GM19099 (cell line): ENCODE results near the gene CYP11A1.

ENCODE experiments used
- POLR2A ChIP-seq: IDR thresholded peaks from 3 replicates; pipeline ENCODE4 v1.6.1; 2011; ENCODE audit warnings: low read depth; ENCODE audit not compliant: insufficient read length; ENCODE audit errors: extremely low read depth

The CYP11A1 gene

DNA sequence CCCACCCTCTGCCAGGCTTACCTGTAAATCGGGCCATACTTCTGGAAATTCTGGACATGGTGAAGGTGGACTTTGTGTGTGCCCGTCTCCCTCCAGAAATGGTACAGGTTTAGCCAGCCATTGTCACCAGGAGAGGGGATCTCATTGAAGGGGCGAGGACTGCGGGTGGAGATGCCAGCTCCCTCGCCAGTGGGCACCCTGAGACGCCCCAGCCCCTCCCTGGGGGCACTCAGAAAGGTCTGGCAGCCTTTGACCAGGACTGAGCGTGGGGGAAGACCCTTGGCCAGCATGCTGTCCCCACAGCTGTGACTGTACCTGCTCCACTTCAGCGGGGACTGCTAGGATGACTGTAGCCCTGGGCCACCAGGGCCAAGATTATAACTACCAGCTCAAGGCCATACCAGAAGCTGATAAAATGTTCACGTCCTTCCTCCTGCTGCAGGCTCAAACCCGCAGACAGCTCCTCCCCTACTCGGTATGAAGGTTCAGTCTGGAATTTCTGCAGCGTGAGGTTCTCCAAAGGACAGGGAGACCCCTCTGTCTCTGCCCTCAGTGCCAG is at the start of gene CYP11A1:
CYP11A1 (minus strand) TSS at position 351 of the 559 bp plus-strand sequence; CDS start at position 290, 61 bp downstream.
- TF ChIP-seq POLR2A, result no peak

DNA sequence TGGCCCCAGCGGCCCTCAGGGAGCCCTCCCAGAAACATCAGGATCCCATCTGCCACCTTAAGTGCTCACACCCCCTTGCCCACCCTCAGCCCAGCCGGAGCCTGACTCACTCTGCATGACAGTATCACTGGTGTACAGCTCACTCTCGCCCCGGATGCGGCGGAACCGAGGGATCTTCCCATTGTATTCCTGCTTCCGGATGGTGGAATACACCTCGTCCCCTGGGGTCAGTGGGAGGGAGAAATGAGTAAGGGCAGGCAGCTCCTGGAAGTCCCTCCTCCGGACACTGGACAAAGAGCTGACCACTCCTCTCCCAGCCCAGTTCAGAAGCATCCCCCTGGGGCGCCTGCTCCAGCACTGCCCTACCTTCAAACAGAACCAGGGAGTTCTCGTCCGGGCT is 49.8 kb upstream of the CYP11A1 start:
- no peak for TF ChIP-seq POLR2A

GRCh38 chr15:74415966-74416916 is 48.8 kb upstream of the CYP11A1 start:
- peak; percentile 32 for TF ChIP-seq POLR2A

- no peak for TF ChIP-seq POLR2A
Observed at GRCh38 chr15:74414603-74415338, 47.3 kb upstream of the CYP11A1 start.

GRCh38 chr15:74414081-74414580 is 46.7 kb upstream of the CYP11A1 start:
- TF ChIP-seq POLR2A, result no peak

DNA sequence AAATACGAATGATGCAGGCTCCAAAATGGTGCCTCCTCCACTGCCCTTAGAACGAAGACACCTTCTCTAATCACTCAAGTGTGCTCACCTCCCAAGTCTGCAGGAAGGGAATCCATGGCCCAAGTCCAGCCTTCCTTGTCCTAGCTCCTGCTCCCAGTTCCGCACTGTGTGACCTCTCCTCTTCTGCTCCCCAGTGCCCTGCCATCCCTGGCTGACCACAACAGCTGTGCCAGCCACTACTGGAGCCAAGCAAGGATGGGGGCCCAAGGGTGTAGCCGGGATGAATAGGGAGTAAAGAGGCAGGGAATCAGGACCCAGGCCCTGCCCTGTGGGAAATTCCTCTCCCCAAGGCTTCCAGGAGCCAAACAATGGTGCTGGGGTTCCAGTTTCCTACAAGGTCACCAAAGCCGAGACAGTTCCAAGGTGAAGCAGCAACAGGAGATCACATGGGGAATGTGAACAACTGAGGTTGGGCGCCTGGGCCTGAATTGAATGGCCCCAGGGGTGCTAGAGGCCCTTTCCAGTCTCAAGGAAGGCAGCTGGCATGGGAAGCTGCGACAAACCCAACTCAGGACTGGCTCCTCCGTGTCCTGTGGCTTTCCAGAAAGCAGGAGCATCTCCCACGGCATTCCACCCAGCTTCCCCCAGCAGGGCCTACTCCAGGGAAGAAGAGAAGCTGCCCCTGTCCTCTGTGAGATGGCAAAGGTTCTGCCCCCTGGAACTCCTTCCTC is 46.1 kb upstream of the CYP11A1 start:
- TF ChIP-seq POLR2A, result no peak

GRCh38 chr15:74412159-74412558 is 44.7 kb upstream of the CYP11A1 start:
- no peak for TF ChIP-seq POLR2A

GRCh38 chr15:74411686-74412085 is 44.2 kb upstream of the CYP11A1 start:
- no peak for TF ChIP-seq POLR2A

DNA sequence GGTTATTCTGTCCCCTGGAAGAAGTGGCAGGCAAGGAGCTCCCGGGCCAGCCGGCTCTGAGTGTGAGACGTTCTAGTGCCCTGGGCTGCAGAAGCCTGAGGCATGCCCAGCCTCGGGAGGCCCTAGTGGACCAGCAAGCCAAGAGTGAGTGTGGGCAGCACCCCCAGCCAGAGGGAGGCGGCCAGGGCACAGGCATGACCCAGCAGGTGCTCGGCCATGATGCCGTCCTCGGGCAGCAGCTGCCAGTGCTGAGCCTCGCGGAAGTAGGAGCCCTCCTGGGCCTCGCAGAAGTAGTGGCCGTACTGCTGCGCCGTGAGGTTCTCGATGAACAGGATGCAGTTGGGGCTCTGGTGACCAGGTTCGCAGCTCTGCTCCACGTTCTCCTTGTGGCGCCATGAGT is 43.1 kb upstream of the CYP11A1 start:
- TF ChIP-seq POLR2A, result no peak

DNA sequence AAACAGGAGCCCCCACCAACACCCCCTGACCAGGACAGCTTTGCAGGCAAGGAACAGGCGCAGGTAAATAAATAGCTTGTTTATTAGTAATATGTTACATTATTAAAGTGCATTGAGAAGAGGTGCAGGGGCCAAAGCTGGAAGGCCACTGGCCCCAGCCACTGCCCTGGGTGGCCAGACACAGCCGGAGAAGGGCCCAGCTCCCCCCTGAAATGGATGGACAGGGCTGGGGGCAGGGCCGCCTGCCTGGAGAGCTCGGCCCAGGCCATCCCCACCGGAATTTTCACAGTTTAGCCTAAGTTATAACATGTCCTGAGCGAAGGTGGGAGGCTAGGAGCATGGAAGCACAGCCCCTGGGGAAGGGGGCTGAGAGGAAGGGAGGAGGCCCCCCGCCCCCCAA is 41.8 kb upstream of the CYP11A1 start:
- TF ChIP-seq POLR2A, result no peak

DNA sequence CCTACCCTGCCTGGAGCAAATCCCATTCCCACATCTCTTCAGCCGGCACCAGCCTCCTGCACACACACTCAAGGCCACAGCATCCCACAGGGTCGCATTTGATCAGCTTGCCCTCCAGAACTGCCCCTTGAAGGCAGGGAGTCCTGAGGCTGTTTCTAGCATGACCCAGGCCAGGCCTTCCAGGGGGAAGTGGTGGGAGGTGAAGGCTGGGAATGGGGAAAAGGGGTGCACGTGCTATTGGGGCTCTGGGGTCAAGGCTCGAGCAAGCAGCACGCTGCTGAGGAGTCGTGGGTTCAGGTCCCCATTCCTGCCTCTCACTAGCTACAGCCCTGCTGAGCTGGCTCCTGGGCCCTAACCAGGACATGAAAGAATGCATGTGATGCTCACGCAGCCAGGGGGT is 41.4 kb upstream of the CYP11A1 start:
- no peak for TF ChIP-seq POLR2A

GRCh38 chr15:74408385-74408784 is 40.9 kb upstream of the CYP11A1 start:
- TF ChIP-seq POLR2A, result peak; percentile 17

DNA sequence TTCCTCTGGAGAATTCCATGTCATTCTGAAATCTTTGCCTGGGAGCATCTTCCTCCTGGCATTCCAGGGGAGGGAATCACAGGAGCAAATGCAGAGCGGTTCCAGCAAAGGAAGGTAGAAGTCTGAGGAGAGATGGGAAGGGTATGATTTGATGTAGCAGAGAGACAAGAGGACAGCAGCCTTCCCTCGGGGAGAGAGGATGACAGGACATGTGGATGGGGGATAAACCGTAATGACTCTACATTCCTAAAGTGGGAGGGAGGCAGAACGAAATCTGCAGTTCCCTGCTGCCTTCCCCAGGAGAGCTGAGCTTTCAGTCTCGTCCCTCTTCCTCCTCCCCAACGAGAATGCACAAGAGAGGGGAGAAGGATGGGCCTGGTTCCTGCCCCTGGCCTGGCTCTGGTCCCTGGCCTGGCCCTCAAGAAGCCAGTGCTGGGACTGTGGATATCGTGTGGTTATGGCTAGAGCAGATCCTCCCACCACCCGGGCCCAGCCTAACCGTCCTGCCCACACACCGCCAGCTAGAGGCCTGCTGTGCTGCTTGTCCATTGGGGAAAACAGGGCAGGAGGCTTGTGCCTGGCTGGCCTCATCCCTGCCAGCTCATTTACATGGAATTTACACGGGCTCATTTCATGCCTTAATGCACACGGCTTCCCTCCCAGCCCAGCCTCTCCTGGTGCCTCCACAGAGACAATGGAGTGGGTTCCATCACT is 39.7 kb upstream of the CYP11A1 start:
- peak; percentile 1 for TF ChIP-seq POLR2A

DNA sequence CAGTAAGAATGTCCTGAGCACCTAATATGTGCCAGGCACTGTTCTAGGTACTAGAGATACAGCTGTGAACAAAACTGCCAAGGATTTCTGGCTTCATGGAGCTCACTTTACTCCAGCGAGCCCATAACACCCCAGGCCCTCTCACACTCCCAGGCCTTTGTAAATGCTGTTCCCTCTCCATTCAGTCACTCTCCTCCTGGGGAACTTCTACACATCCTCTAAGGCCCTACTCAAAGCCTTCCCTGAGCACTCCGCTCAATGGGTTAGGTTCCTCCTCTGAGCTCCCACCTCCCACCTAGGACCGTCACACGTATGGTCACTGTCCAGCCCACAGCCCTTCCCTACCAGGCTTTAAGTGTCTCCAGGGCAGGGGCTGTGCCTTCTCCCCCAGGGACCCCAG is 39.1 kb upstream of the CYP11A1 start:
- TF ChIP-seq POLR2A, result no peak
